ENCODE data around the gene SPAAR.
A peak's percentile ranks its signal among the peaks of the same experiment; 100 is the strongest.
"Not testable (repeated sequence)": the region's sequence is repeated elsewhere in the genome, so short reads cannot be mapped to it uniquely, and the experiment has no call there.

Gene SPAAR

GRCh38 chr9:35923598-35923926 lies 14.3 kb downstream of the SPAAR start:
- no peak for DNase-seq (ENCODE audit: low read depth in 2 of 2)

GRCh38 chr9:35923927-35924763 lies 14.9 kb downstream of the SPAAR start:
- DNase-seq (ENCODE audit: low read depth in 2 of 2) = no peak

- DNase-seq (ENCODE audit: low read depth in 2 of 2) = no peak
Observed at GRCh38 chr9:35928591-35929452, 19.5 kb downstream of the SPAAR start.

GRCh38 chr9:35929453-35929718 lies 20.1 kb downstream of the SPAAR start:
- no peak for DNase-seq (ENCODE audit: low read depth in 2 of 2)

DNA sequence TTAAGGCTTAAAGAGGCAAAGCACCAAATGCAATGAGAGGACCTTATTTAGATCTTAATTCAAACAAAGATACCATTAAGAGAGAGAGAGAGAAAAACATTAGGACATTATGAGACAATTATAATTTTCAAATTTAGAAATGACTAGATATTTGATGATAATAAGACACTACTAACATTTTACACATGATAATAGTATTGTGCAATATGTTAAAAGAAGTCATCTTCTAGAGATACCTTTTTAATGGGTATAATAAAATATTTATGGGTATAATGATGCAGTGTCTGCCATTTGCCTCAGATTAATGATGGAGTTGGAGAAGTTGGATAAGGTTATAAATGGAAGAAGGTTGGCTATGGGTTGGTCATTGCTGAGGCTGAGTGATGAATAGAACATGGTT lies 21.2 kb downstream of the SPAAR start:
- no peak for DNase-seq (ENCODE audit: low read depth in 2 of 2)

GRCh38 chr9:35930989-35931388 lies 21.7 kb downstream of the SPAAR start:
- DNase-seq (ENCODE audit: low read depth in 2 of 2) = no peak

DNA sequence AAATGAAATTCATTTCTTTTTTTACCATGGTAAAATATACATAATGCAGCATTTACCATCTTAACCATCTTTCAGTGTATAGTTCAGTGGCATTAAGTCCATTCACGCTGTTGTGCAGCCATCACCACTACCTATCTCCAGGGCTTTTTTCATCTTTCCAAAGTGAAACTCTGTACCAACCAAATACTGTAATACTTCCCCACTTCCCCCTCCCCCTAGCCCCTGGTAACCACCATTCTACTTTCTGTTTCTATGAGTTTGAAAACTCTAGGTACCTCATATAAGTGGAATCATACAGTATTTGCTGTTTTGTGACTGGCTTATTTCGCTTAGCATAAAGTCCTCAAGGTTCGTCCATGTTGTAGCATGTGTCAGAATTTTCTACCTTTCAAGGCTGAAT lies 23.4 kb downstream of the SPAAR start:
- no peak for DNase-seq (ENCODE audit: low read depth in 2 of 2)

DNA sequence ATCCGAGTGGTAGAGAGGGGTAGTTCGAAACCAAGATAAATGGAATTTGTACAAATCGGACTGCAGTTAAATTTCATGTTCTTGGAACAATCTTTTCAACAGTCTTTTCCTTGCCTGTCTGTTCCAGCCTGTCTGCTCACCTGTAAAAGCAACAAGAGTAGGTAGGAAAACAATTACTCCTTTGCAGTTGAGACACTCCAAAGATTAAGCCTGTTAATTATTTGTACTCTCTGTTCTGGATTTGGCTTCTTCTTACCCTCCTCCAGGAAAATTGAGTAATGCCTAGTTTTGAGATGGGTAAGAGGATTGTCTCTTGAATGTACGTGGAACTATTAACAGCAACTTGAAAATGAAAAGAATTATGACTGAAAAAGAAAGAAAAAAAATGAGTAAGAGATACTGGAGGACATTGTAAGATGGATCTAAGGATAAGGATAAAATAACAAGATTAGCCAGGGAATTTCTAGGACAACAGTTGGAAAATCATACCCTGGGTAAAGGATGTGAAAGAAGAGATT lies 24.3 kb downstream of the SPAAR start:
- DNase-seq (ENCODE audit: low read depth in 2 of 2) = no peak

DNA sequence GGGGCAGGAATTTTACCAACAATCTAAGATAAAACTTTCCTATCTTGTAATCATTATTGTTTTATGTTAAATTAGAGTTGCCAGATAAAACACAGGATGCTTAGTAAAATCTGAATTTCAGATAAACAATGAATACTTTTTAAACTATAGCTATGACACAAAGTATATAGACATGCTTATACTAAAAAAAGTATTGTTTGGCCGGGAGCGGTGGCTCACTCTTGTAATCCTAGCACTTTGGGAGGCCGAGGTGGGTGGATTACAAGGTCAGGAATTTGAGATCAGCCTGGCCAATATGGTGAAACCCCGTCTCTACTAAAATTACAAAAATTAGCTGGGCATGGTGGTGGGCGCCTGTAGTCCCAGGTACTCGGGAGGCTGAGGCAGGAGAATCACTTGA lies 24.8 kb downstream of the SPAAR start:
- not testable (repeated sequence) for DNase-seq (ENCODE audit: low read depth in 2 of 2)

DNA sequence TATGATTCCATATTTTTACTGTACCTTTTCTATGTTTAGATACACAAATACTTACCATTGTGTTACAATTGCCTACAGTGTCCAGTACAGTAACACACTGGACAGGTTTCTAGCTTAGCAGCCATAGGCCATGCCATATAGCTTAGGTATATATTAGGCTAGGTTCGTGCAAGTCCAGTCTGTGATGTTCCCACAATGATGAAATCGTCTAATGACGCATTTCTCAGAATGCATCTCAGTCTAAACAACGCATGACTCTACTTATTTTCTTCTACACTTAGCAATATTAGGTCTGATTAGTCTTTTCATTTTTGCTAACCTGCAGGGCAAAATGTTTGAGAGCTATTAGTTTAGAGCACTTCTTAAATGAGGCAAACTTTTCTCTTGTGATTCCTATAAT lies 26.0 kb downstream of the SPAAR start:
- DNase-seq (ENCODE audit: low read depth in 2 of 2) = no peak

DNA sequence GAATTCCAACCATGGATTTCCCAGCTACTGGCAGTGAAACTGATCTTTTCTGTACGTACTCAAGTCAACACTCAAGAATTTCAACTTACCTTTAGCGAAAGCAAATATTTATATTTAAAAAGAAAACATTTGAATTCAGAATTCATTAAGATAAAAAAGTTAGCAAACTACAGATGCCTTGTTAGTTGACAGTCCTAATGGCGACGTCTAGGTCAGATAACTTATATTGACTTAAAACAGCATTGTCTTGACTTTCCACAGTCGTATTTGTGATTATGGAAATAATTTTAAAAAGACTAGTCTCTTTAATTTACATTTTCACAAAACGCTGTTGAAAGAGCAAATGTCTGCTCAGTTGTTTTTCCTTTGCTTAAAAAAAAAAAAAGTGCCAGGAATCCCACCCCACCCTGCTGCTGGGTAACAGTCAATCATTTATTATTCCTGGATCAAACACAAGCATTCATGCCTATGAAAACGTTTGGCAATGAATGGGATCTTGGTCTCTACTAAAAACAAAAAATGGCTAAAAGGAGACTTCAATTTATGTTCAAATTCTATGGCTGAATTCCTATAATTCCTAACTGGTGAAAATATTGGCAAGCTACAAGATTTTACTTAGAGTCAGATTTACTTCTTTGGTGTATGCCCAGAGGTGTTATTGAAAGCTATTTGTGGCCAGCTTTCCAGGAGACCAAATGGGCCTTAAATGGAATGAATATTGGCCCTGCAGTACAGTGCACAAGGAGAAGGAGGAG lies 26.6 kb downstream of the SPAAR start:
- DNase-seq (ENCODE audit: low read depth in 2 of 2) = no peak

GRCh38 chr9:35937227-35937626 lies 27.9 kb downstream of the SPAAR start:
- no peak for DNase-seq (ENCODE audit: low read depth in 2 of 2)

- DNase-seq (ENCODE audit: low read depth in 2 of 2) = no peak
Observed at GRCh38 chr9:35938474-35939356, 29.4 kb downstream of the SPAAR start.

DNA sequence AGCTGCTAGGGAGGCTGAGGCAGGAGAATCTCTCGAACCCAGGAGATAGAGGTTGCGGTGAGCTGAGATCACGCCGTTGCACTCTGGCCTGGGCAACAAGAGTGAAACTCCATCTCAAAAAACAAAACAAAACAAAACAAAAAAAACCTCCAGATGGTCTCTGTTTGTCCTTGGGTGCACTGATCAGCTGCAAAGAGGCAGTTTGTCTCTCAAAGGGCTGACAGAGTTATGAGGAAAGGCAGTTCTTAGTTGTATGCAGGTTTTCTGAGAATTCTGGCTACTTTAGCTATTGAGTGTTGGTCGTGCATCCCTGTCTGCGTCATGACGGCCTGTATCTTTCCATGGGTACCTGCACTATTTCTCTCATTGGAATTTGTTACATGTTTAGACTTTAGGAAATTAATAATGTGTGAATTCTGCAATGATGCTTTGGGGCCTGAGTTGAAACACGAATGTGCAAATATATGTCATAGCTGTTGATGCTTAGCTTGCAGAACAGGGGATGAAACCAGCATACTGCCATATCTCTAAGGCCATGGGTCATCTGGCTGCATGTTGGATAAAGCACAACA lies 30.5 kb downstream of the SPAAR start:
- DNase-seq (ENCODE audit: low read depth in 2 of 2) = no peak

- no peak for DNase-seq (ENCODE audit: low read depth in 2 of 2)
Observed at GRCh38 chr9:35940458-35941407, 31.4 kb downstream of the SPAAR start.

- DNase-seq (ENCODE audit: low read depth in 2 of 2) = no peak
Observed at GRCh38 chr9:35942286-35942685, 33.0 kb downstream of the SPAAR start.

DNA sequence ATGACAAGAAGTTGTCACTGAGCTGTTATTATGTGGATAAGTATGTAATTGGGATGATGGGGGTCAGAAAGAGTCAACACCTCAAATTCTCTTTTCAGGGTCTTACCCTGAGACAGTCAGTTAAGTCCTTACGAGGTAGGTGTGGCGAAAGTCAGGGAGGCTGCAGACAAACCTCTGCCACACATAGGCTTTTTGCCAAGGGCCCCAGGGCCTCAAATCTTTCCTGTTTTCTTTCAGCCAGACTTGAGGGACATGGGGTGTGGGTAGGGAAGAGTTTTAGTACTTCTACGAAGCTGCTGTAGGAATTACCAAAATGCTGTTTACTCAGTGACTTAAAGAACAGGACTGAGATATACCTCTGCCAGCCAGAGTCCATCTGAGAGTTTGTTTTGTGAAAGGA lies 34.9 kb downstream of the SPAAR start:
- DNase-seq (ENCODE audit: low read depth in 2 of 2) = no peak

DNA sequence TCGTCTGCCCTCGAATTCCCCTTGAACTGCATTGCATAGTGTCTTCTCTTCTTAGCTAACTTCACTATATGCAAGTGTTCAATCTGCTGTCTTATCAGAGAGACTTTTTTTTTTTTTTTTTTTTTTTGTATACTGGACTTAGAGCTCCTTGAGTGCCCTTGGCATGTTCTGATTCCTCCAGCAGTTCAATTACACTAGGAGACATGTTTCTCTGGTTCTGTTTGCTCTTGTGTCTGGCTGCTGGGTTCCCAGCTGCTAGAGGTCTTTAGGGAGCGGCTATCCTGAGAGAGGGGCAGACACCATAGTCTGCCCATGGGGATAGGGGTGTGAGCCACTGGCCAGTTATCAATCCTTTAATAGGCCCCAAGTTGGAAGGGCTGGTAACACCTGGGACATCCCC lies 35.6 kb downstream of the SPAAR start:
- DNase-seq (ENCODE audit: low read depth in 2 of 2) = no peak

GRCh38 chr9:35945341-35946018 lies 36.2 kb downstream of the SPAAR start:
- DNase-seq (ENCODE audit: low read depth in 2 of 2) = peak; percentile 27 to 48
